Measurements from ENCODE around the gene VWF. TPM values are rescaled to one million over a fixed set of nuclear protein-coding genes. Genes with fewer than 3 reads are reported as not detected.

VWF gene
- total and polyA plus RNA-seq, 2 donors (not counting 1 experiment from before 2014, with no cell fraction given) = not detected

DNA sequence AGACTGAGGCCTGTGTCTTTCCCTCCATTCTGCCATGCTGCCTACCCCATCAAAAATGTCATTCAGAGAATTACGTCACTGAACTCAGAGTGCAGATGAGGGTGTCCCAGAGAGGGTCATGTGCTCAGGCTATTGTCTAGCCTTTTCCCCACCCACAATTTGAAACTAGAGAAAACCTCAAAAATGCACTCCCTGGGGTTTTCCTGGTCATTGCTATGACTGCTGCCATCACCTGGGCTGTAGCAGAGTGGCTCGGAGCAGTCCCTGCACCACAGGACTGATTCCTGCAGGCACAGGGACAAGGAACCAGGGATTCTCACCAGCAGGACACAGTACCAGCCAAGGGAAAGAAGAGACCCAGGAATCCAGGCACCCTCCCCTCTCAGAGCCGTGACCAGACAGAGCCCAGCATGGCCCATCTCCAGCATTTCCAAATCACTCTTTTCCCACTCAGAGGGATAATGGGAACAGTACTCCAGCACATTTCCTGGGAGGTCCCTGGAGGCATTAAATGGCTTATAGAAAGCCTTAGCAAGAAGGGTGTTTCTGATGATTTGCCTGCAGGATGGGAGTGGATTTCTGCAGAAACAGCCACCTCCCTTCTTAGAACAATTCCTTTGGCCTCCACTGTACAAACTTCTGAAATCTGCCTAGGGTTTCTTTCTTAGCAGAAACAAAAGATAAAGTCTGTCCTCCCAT, 45.9 kb downstream of the VWF start:
- H3K4me1 Mint-ChIP-seq = peaks cover 18% of the 10 kb centered on the region

DNA sequence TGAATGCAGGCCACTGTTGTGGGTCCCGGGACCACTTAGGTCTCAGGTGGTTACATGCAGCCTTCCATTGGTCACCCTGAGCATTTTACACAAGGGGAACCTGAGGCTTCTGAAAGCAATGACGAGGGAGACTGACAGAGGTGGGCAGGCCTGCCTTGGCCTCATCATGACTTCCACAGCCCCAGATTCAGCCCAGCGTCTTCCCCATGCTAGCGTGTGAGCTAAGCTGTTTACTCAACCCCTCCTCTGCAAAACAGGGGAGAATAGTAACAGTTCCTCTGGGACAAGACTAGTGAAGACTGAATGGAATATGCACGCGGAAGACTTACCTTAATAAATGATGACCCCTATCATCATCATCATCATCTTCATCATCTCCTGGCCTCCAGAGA, 46.8 kb downstream of the VWF start:
- DNase-seq (no peak), ATAC-seq (ENCODE audit: low read depth) (no peak)
- no peaks in the 10 kb centered on the region for H3K36me3 ChIP-seq (replicated peaks in 1 of 2; ENCODE audit: control extremely low read depth in 1 of 2, control insufficient read depth in 1 of 2, extremely low read depth in 1 of 2, insufficient read depth in 2 of 2, low read length in 1 of 2)
- H3K4me2 ChIP-seq (replicated peaks; ENCODE audit: low read depth, low read length, poor library complexity, severe bottlenecking) = no peak overlapping the region
- no peak overlapping the region for H3K9ac ChIP-seq (ENCODE audit: low read length)
- Mint-ChIP-seq H3K4me3 (no peak overlapping the region), H3K4me1 (peaks cover 18% of the 10 kb centered on the region), H3K27me3 (peaks cover 49% of the 10 kb centered on the region), H3K27ac (no peak overlapping the region), H3K9me3 (ENCODE audit: insufficient read depth) (no peaks in the 10 kb centered on the region)
- peaks cover 0 to 2% (median 0%) of the 10 kb centered on the region in 3 donors for H3K9me3 ChIP-seq (ENCODE audit: control extremely low read depth in 1 of 3, control insufficient read depth in 2 of 3, insufficient read depth in 1 of 3, low read length in 2 of 3)
- POLR2A ChIA-PET = no interaction called here
- peaks cover 14 to 17% of the 10 kb centered on the region in 2 donors for H3K4me1 ChIP-seq (ENCODE audit: control insufficient read depth in 2 of 2, insufficient read depth in 2 of 2, low read length in 2 of 2)
- no peaks in the 10 kb centered on the region for H3K79me2 ChIP-seq (ENCODE audit: control insufficient read depth, insufficient read depth, low read length)
- intact Hi-C loops (cut with micrococcal nuclease) = no loop called here
- 90% methylated on average over 2 of the region's 6 CpGs for WGBS (ENCODE audit: insufficient coverage)
- no peaks in the 10 kb centered on the region for H4K20me1 ChIP-seq (ENCODE audit: control insufficient read depth, insufficient read depth, low read length, poor library complexity, severe bottlenecking)
- no peak overlapping the region for H3K27ac ChIP-seq (ENCODE audit: low read length in 2 of 2)
- no peak overlapping the region for H3K4me3 ChIP-seq (ENCODE audit: control extremely low read depth in 1 of 5, extremely low read depth in 1 of 5, insufficient read depth in 1 of 5, low read depth in 2 of 5, low read length in 4 of 5)
- no peak overlapping the region for H2AFZ ChIP-seq (ENCODE audit: insufficient read depth, low read depth, low read length, poor library complexity, severe bottlenecking)
- H3K27me3 ChIP-seq (replicated peaks in 1 of 4; ENCODE audit: control extremely low read depth in 1 of 4, control insufficient read depth in 3 of 4, insufficient read depth in 4 of 4, low read length in 3 of 4) = peaks cover 0 to 34% (median 16%) of the 10 kb centered on the region in 4 experiments
- CTCF ChIA-PET = no interaction called here
- no peak for TF ChIP-seq EZH2 (IDR thresholded peaks at IDR 0.05; ENCODE audit: borderline replicate concordance, insufficient read depth, low read depth, low read length, poor library complexity, severe bottlenecking)
- TF ChIP-seq, protein P1, sequence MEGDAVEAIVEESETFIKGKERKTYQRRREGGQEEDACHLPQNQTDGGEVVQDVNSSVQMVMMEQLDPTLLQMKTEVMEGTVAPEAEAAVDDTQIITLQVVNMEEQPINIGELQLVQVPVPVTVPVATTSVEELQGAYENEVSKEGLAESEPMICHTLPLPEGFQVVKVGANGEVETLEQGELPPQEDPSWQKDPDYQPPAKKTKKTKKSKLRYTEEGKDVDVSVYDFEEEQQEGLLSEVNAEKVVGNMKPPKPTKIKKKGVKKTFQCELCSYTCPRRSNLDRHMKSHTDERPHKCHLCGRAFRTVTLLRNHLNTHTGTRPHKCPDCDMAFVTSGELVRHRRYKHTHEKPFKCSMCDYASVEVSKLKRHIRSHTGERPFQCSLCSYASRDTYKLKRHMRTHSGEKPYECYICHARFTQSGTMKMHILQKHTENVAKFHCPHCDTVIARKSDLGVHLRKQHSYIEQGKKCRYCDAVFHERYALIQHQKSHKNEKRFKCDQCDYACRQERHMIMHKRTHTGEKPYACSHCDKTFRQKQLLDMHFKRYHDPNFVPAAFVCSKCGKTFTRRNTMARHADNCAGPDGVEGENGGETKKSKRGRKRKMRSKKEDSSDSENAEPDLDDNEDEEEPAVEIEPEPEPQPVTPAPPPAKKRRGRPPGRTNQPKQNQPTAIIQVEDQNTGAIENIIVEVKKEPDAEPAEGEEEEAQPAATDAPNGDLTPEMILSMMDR (IDR thresholded peaks at IDR 0.05) = no peak

More for the DNA sequence above, 45.9 kb downstream of the VWF start:
- no peak overlapping the region for H3K9ac ChIP-seq (ENCODE audit: low read length)
- WGBS (ENCODE audit: insufficient coverage) = 88% methylated on average over 2 of the region's 3 CpGs
- no peaks in the 10 kb centered on the region for H3K9me3 Mint-ChIP-seq (ENCODE audit: insufficient read depth)
- H3K27me3 ChIP-seq (replicated peaks in 1 of 4; ENCODE audit: control extremely low read depth in 1 of 4, control insufficient read depth in 3 of 4, insufficient read depth in 4 of 4, low read length in 3 of 4) = peaks cover 0 to 32% (median 16%) of the 10 kb centered on the region in 4 experiments
- no peak overlapping the region for H3K4me2 ChIP-seq (replicated peaks; ENCODE audit: low read depth, low read length, poor library complexity, severe bottlenecking)
- no peak overlapping the region for H3K27ac Mint-ChIP-seq
- H2AFZ ChIP-seq (ENCODE audit: insufficient read depth, low read depth, low read length, poor library complexity, severe bottlenecking) = no peak overlapping the region
- no peak overlapping the region for H3K4me3 ChIP-seq (ENCODE audit: control extremely low read depth in 1 of 5, extremely low read depth in 1 of 5, insufficient read depth in 1 of 5, low read depth in 2 of 5, low read length in 4 of 5)
- no peaks in the 10 kb centered on the region for H3K36me3 ChIP-seq (replicated peaks in 1 of 2; ENCODE audit: control extremely low read depth in 1 of 2, control insufficient read depth in 1 of 2, extremely low read depth in 1 of 2, insufficient read depth in 2 of 2, low read length in 1 of 2)
- DNase-seq = no peak
- no peak overlapping the region for H3K4me3 Mint-ChIP-seq
- H3K27ac ChIP-seq (ENCODE audit: low read length in 2 of 2) = no peak overlapping the region
- intact Hi-C loops (cut with micrococcal nuclease) = no loop called here
- ChIA-PET CTCF (no interaction called here), POLR2A (no interaction called here)
- ATAC-seq (ENCODE audit: low read depth) = no peak
- H4K20me1 ChIP-seq (ENCODE audit: control insufficient read depth, insufficient read depth, low read length, poor library complexity, severe bottlenecking) = no peaks in the 10 kb centered on the region
- H3K79me2 ChIP-seq (ENCODE audit: control insufficient read depth, insufficient read depth, low read length) = no peaks in the 10 kb centered on the region
- TF ChIP-seq, protein P1 (IDR thresholded peaks at IDR 0.05) = no peak
- no peak for TF ChIP-seq EZH2 (IDR thresholded peaks at IDR 0.05; ENCODE audit: borderline replicate concordance, insufficient read depth, low read depth, low read length, poor library complexity, severe bottlenecking)
- peaks cover 0 to 2% (median 0%) of the 10 kb centered on the region in 3 donors for H3K9me3 ChIP-seq (ENCODE audit: control extremely low read depth in 1 of 3, control insufficient read depth in 2 of 3, insufficient read depth in 1 of 3, low read length in 2 of 3)
- peaks cover 43% of the 10 kb centered on the region for H3K27me3 Mint-ChIP-seq
- peaks cover 14 to 17% of the 10 kb centered on the region in 2 donors for H3K4me1 ChIP-seq (ENCODE audit: control insufficient read depth in 2 of 2, insufficient read depth in 2 of 2, low read length in 2 of 2)
